HG02798 (cell line): ENCODE measurements around the gene CEP192.
"Not testable (repeated sequence)": the region's sequence is repeated elsewhere in the genome, so short reads cannot be mapped to it uniquely, and the experiment has no call there.

Experiments used
- ATAC-seq: cut with Tn5 transposase; IDR thresholded peaks from one replicate; pipeline ENCODE4 v1.9.1; 2021; ENCODE audit warnings: mild to moderate bottlenecking; ENCODE audit not compliant: unreplicated experiment, poor library complexity

Gene CEP192

GRCh38 chr18:12990967-12991820 is at the start of gene CEP192:
Gene CEP192, plus strand, starts transcription at chr18:12991362. Its CDS starts 8,063 bp downstream, at chr18:12999425.
- ATAC-seq = peak; percentile 93

- ATAC-seq = no peak
Observed at GRCh38 chr18:12943215-12943614, 47.9 kb upstream of the CEP192 start.

- ATAC-seq = no peak
Observed at GRCh38 chr18:12944709-12945108, 46.5 kb upstream of the CEP192 start.

- no peak for ATAC-seq
Observed at GRCh38 chr18:12946549-12947284, 44.4 kb upstream of the CEP192 start.

- peak; percentile 81 for ATAC-seq
Observed at GRCh38 chr18:12947285-12948049, 43.7 kb upstream of the CEP192 start, which contains the start of gene SEH1L. Gene SEH1L, plus strand, starts transcription at chr18:12948011. Its CDS starts 111 bp downstream, at chr18:12948122.

- peak; percentile 84 for ATAC-seq
Observed at GRCh38 chr18:12948050-12948804, 42.9 kb upstream of the CEP192 start.

- no peak for ATAC-seq
Observed at GRCh38 chr18:12958478-12958877, 32.7 kb upstream of the CEP192 start.

- no peak for ATAC-seq
Observed at GRCh38 chr18:12960395-12960794, 30.8 kb upstream of the CEP192 start.

GRCh38 chr18:12960853-12961397 is 30.2 kb upstream of the CEP192 start:
- ATAC-seq = no peak

GRCh38 chr18:12963069-12963468 is 28.1 kb upstream of the CEP192 start:
- ATAC-seq = no peak

- no peak for ATAC-seq
Observed at GRCh38 chr18:12968115-12968514, 23.0 kb upstream of the CEP192 start.

GRCh38 chr18:12968619-12969018 is 22.5 kb upstream of the CEP192 start:
- no peak for ATAC-seq

- ATAC-seq = no peak
Observed at GRCh38 chr18:12973562-12974213, 17.5 kb upstream of the CEP192 start.

GRCh38 chr18:12975488-12975887 is 15.7 kb upstream of the CEP192 start:
- ATAC-seq = no peak

GRCh38 chr18:12976305-12976704 is 14.9 kb upstream of the CEP192 start:
- no peak for ATAC-seq

- not testable (repeated sequence) for ATAC-seq
Observed at GRCh38 chr18:12980065-12980464, 11.1 kb upstream of the CEP192 start.

- ATAC-seq = no peak
Observed at GRCh38 chr18:12989397-12990122, 1.6 kb upstream of the CEP192 start.

- ATAC-seq = no peak
Observed at GRCh38 chr18:12990123-12990475, 1.1 kb upstream of the CEP192 start.

- no peak for ATAC-seq
Observed at GRCh38 chr18:12990641-12990966, 558 bp upstream of the CEP192 start.
